ENCODE data around the gene GATA2. TPM values are rescaled to one million over a fixed set of nuclear protein-coding genes. Genes with fewer than 3 reads are reported as not detected.

Gene GATA2
- total RNA-seq, 1 experiment from 2014 or later = 0.51 TPM

GRCh38 chr3:128506754-128507153 lies 13.8 kb upstream of the GATA2 start:
- ChIA-PET POLR2A (interaction anchor here (2.6 kb wide), 1 partner anchor 17 kb away, joined by 7 read pairs; no protein-coding TSS in a partner anchor), CTCF (no interaction called here)
- no TSS peak for BruUV-seq (replicated peaks)
- Mint-ChIP-seq H3K27me3 (ENCODE audit: insufficient read depth, unreplicated experiment) (peaks cover 49% of the 10 kb centered on the region), H3K9me3 (ENCODE audit: unreplicated experiment) (no peaks in the 10 kb centered on the region), H3K27ac (ENCODE audit: low read depth, unreplicated experiment) (no peak overlapping the region), H3K4me3 (ENCODE audit: unreplicated experiment) (no peak overlapping the region), H3K4me1 (ENCODE audit: insufficient read depth, unreplicated experiment) (no peaks in the 10 kb centered on the region), H3K36me3 (ENCODE audit: insufficient read depth, unreplicated experiment) (no peaks in the 10 kb centered on the region)
- TF ChIP-seq CTCF (IDR thresholded peaks at IDR 0.05; ENCODE audit: unreplicated experiment) = no peak
- no peak for DNase-seq (ENCODE audit: unreplicated experiment)
- intact Hi-C loops (cut with micrococcal nuclease) = no loop called here

- no peak for DNase-seq (ENCODE audit: unreplicated experiment)
- intact Hi-C loops (cut with micrococcal nuclease) = no loop called here
- Mint-ChIP-seq H3K36me3 (ENCODE audit: insufficient read depth, unreplicated experiment) (no peaks in the 10 kb centered on the region), H3K4me1 (ENCODE audit: insufficient read depth, unreplicated experiment) (no peaks in the 10 kb centered on the region), H3K27ac (ENCODE audit: low read depth, unreplicated experiment) (no peak overlapping the region), H3K9me3 (ENCODE audit: unreplicated experiment) (no peaks in the 10 kb centered on the region), H3K4me3 (ENCODE audit: unreplicated experiment) (no peak overlapping the region), H3K27me3 (ENCODE audit: insufficient read depth, unreplicated experiment) (peaks cover 51% of the 10 kb centered on the region)
- no peak for TF ChIP-seq CTCF (IDR thresholded peaks at IDR 0.05; ENCODE audit: unreplicated experiment)
- no TSS peak for BruUV-seq (replicated peaks)
- CTCF ChIA-PET = interaction anchor here (1.0 kb wide), 1 partner anchor 10 kb away, joined by 3 read pairs; no protein-coding TSS in a partner anchor
- POLR2A ChIA-PET = interaction anchor here (2.6 kb wide), 1 partner anchor 16 kb away, joined by 7 read pairs; no protein-coding TSS in a partner anchor
Measured at GRCh38 chr3:128505771-128506170, 12.8 kb upstream of the GATA2 start.

GRCh38 chr3:128504963-128505730 lies 12.1 kb upstream of the GATA2 start:
- Mint-ChIP-seq H3K27ac (ENCODE audit: low read depth, unreplicated experiment) (no peak overlapping the region), H3K4me1 (ENCODE audit: insufficient read depth, unreplicated experiment) (no peaks in the 10 kb centered on the region), H3K36me3 (ENCODE audit: insufficient read depth, unreplicated experiment) (no peaks in the 10 kb centered on the region), H3K9me3 (ENCODE audit: unreplicated experiment) (no peaks in the 10 kb centered on the region), H3K4me3 (ENCODE audit: unreplicated experiment) (no peak overlapping the region), H3K27me3 (ENCODE audit: insufficient read depth, unreplicated experiment) (peaks cover 51% of the 10 kb centered on the region)
- TF ChIP-seq CTCF (IDR thresholded peaks at IDR 0.05; ENCODE audit: unreplicated experiment) = no peak
- ChIA-PET POLR2A (interaction anchor here (2.6 kb wide), 1 partner anchor 15 kb away, joined by 7 read pairs; no protein-coding TSS in a partner anchor), CTCF (interaction anchor here (0.9 to 1.0 kb wide), 2 partner anchors 10 to 103 kb away, joined by 3 read pairs; no protein-coding TSS in a partner anchor)
- no TSS peak for BruUV-seq (replicated peaks)
- intact Hi-C loops (cut with micrococcal nuclease) = loop anchor here (5.0 kb wide), 1 partner anchor 333 kb away; no protein-coding TSS in a partner anchor
- DNase-seq (ENCODE audit: unreplicated experiment) = no peak

- intact Hi-C loops (cut with micrococcal nuclease) = loop anchor here (5.0 kb wide), 1 partner anchor 332 kb away; no protein-coding TSS in a partner anchor
- DNase-seq (ENCODE audit: unreplicated experiment) = no peak
- ChIA-PET CTCF (interaction anchor here (0.9 kb wide), 1 partner anchor 104 kb away, joined by 3 read pairs; no protein-coding TSS in a partner anchor), POLR2A (no interaction called here)
- Mint-ChIP-seq H3K27me3 (ENCODE audit: insufficient read depth, unreplicated experiment) (peaks cover 51% of the 10 kb centered on the region), H3K4me3 (ENCODE audit: unreplicated experiment) (no peak overlapping the region), H3K27ac (ENCODE audit: low read depth, unreplicated experiment) (no peak overlapping the region), H3K36me3 (ENCODE audit: insufficient read depth, unreplicated experiment) (no peaks in the 10 kb centered on the region), H3K9me3 (ENCODE audit: unreplicated experiment) (no peaks in the 10 kb centered on the region), H3K4me1 (ENCODE audit: insufficient read depth, unreplicated experiment) (no peaks in the 10 kb centered on the region)
- no peak for TF ChIP-seq CTCF (IDR thresholded peaks at IDR 0.05; ENCODE audit: unreplicated experiment)
- no TSS peak for BruUV-seq (replicated peaks)
Measured at GRCh38 chr3:128504533-128504915, 11.5 kb upstream of the GATA2 start.

Data from MCF 10A (cell line).